Astrocyte (in vitro differentiated cells and primary cell): Measurements from ENCODE around the gene CEP290. TPM values are rescaled to one million over a fixed set of nuclear protein-coding genes. Genes with fewer than 3 reads are reported as not detected.

ENCODE experiments used
- DNase-seq: peaks from one replicate; pipeline ENCODE4 v3.0.0-alpha.2; 2010; ENCODE audit warnings: low read depth
- FAIRE-seq: peaks from 2 replicates; lab custom pipeline; 2011; peaks lifted over from hg19 to GRCh38; lab: Jason Lieb, UNC
- H2AFZ ChIP-seq: 2 replicates; pipeline ENCODE4 v1.6.0; 2012; ENCODE audit warnings: low read depth, low read length, inconsistent platforms
- H3K27ac ChIP-seq: 2 replicates; pipeline ENCODE4 v1.5.1; 2011; ENCODE audit warnings: low read depth, low read length, inconsistent platforms
- H3K27me3 ChIP-seq: 2 replicates; pipeline ENCODE4 v1.6.0; 2011; ENCODE audit warnings: low read length, inconsistent platforms; ENCODE audit not compliant: insufficient read depth
- H3K36me3 ChIP-seq: 2 replicates; pipeline ENCODE4 v1.5.1; 2011; ENCODE audit warnings: low read length, inconsistent platforms; ENCODE audit not compliant: insufficient read depth
- H3K4me1 ChIP-seq: 2 replicates; pipeline ENCODE4 v1.5.1; 2011; ENCODE audit warnings: low read length, inconsistent platforms; ENCODE audit not compliant: insufficient read depth
- H3K4me2 ChIP-seq: 2 replicates; pipeline ENCODE4 v1.6.0; 2012; ENCODE audit warnings: low read length, inconsistent platforms
- H3K4me3 ChIP-seq: 2 replicates; pipeline ENCODE4 v1.5.1; 2011; ENCODE audit warnings: low read depth, mild to moderate bottlenecking, low read length, inconsistent platforms; ENCODE audit not compliant: insufficient read depth
- H3K79me2 ChIP-seq: 2 replicates; pipeline ENCODE4 v1.6.0; 2012; ENCODE audit warnings: mild to moderate bottlenecking, low read length, inconsistent platforms; ENCODE audit not compliant: insufficient read depth
- H3K9ac ChIP-seq: 2 replicates; pipeline ENCODE4 v1.6.0; 2012; ENCODE audit warnings: mild to moderate bottlenecking, low read length, inconsistent platforms
- H3K9me3 ChIP-seq: 2 replicates; pipeline ENCODE4 v1.5.1; 2012; ENCODE audit warnings: low read depth, mild to moderate bottlenecking, low read length, inconsistent platforms; ENCODE audit not compliant: insufficient read depth
- H4K20me1 ChIP-seq: 2 replicates; pipeline ENCODE4 v1.6.0; 2012; ENCODE audit warnings: low read length, inconsistent platforms; ENCODE audit not compliant: insufficient read depth
- H3K27ac Mint-ChIP-seq: one replicate; pipeline ENCODE4 v1.8.0; 2021; ENCODE audit warnings: mild to moderate bottlenecking, mixed read lengths; ENCODE audit not compliant: unreplicated experiment
- H3K27me3 Mint-ChIP-seq: one replicate; pipeline ENCODE4 v1.8.0; 2021; ENCODE audit warnings: low read depth, mixed read lengths; ENCODE audit not compliant: unreplicated experiment
- H3K36me3 Mint-ChIP-seq: one replicate; pipeline ENCODE4 v1.8.0; 2021; ENCODE audit warnings: low read depth, mixed read lengths; ENCODE audit not compliant: unreplicated experiment
- H3K4me1 Mint-ChIP-seq: one replicate; pipeline ENCODE4 v1.8.0; 2021; ENCODE audit warnings: low read depth, mixed read lengths; ENCODE audit not compliant: unreplicated experiment
- H3K4me3 Mint-ChIP-seq: one replicate; pipeline ENCODE4 v1.8.0; 2021; ENCODE audit warnings: mild to moderate bottlenecking, moderate library complexity, mixed read lengths; ENCODE audit not compliant: unreplicated experiment
- H3K9me3 Mint-ChIP-seq: one replicate; pipeline ENCODE4 v1.8.0; 2021; ENCODE audit warnings: mild to moderate bottlenecking, mixed read lengths; ENCODE audit not compliant: unreplicated experiment
- EZH2 ChIP-seq: IDR thresholded peaks from 2 replicates; pipeline ENCODE4 v1.6.1; 2012; ENCODE audit warnings: mild to moderate bottlenecking, low read length, inconsistent platforms; ENCODE audit not compliant: insufficient read depth
- total RNA-seq: library from RNA; stranded (reverse); gene quantifications from 2 replicates; pipeline ENCODE4 v1.2.1, GENCODE V29; 2021
- TF ChIP-seq, protein P1 (sequence below): IDR thresholded peaks from 2 replicates; pipeline ENCODE4 v1.5.1; 2011; ENCODE audit warnings: low read depth, mild to moderate bottlenecking, inconsistent platforms, low read length, moderate library complexity; ENCODE audit not compliant: insufficient read depth

Gene CEP290
- total RNA-seq, 1 donor from 2014 or later, result 20.1 TPM

DNA sequence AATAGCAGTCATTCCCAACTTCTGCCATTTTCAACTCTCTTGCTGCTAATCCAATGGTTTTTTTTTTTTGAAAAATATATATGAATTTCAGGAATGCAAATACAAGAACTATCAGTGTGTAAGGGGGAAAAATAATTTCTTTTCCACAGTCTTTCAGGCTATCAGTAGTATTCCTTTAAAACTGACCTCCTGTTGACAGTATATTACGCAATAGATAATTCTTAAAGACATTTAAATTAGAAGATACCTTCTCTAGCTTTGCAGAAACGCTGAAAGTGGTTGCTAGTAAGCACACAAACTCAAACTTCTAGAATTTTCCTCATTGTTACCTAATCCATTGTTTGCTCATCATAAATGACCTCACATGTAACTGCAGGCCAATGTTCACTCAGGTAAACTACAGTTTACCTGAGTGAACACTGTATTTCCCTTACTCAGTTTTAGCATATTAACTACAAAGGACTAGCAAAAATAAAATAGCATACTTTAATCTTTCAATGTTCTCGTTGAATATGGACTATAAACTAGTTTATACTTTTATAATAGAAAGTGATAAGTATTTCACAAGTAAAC is 112.7 kb downstream of the CEP290 start, which contains the start of gene C12orf50:
C12orf50 (minus strand) TSS at position 309 of the 573 bp plus-strand sequence. CDS start 2,439 bp downstream, outside the sequence.
- Histone ChIP-seq H3K4me2 (no peak within 1 kb of the TSS), H3K4me1 (no peaks in the 10 kb centered on the region), H3K79me2 (no peaks in the 10 kb centered on the region), H2AFZ (no peak within 1 kb of the TSS), H3K27me3 (no peaks in the 10 kb centered on the region), H3K27ac (no peak within 1 kb of the TSS), H4K20me1 (no peaks in the 10 kb centered on the region), H3K9ac (no peak within 1 kb of the TSS), H3K36me3 (no peaks in the 10 kb centered on the region), H3K4me3 (no peak within 1 kb of the TSS), H3K9me3 (no peaks in the 10 kb centered on the region)
- FAIRE-seq (no peak), DNase-seq (no peak)
- no peak within 1 kb of the TSS for H3K4me3 Mint-ChIP-seq
- H3K4me1 Mint-ChIP-seq, result peaks cover 7% of the 10 kb centered on the region
- H3K36me3 Mint-ChIP-seq, result no peaks in the 10 kb centered on the region
- H3K27ac Mint-ChIP-seq, result no peak within 1 kb of the TSS
- peaks cover 1% of the 10 kb centered on the region for H3K9me3 Mint-ChIP-seq
- no peaks in the 10 kb centered on the region for H3K27me3 Mint-ChIP-seq
- TF ChIP-seq, protein P1, sequence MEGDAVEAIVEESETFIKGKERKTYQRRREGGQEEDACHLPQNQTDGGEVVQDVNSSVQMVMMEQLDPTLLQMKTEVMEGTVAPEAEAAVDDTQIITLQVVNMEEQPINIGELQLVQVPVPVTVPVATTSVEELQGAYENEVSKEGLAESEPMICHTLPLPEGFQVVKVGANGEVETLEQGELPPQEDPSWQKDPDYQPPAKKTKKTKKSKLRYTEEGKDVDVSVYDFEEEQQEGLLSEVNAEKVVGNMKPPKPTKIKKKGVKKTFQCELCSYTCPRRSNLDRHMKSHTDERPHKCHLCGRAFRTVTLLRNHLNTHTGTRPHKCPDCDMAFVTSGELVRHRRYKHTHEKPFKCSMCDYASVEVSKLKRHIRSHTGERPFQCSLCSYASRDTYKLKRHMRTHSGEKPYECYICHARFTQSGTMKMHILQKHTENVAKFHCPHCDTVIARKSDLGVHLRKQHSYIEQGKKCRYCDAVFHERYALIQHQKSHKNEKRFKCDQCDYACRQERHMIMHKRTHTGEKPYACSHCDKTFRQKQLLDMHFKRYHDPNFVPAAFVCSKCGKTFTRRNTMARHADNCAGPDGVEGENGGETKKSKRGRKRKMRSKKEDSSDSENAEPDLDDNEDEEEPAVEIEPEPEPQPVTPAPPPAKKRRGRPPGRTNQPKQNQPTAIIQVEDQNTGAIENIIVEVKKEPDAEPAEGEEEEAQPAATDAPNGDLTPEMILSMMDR, result no peak
- TF ChIP-seq EZH2, result no peak

GRCh38 chr12:88026196-88026595 is 115.7 kb downstream of the CEP290 start:
- H3K36me3 ChIP-seq, result no peaks in the 10 kb centered on the region
- no peaks in the 10 kb centered on the region for H4K20me1 ChIP-seq
- Mint-ChIP-seq H3K27me3 (no peaks in the 10 kb centered on the region), H3K36me3 (no peaks in the 10 kb centered on the region), H3K9me3 (peaks cover 1% of the 10 kb centered on the region), H3K27ac (no peak overlapping the region), H3K4me3 (no peak overlapping the region), H3K4me1 (peaks cover 7% of the 10 kb centered on the region)
- no peaks in the 10 kb centered on the region for H3K9me3 ChIP-seq
- no peaks in the 10 kb centered on the region for H3K4me1 ChIP-seq
- no peak for DNase-seq
- no peak overlapping the region for H3K4me3 ChIP-seq
- FAIRE-seq, result no peak
- H3K27me3 ChIP-seq, result no peaks in the 10 kb centered on the region
- no peak for TF ChIP-seq EZH2
- TF ChIP-seq, protein P1, result no peak
- no peak overlapping the region for H3K9ac ChIP-seq
- no peak overlapping the region for H3K27ac ChIP-seq
- H3K4me2 ChIP-seq, result no peak overlapping the region
- no peaks in the 10 kb centered on the region for H3K79me2 ChIP-seq
- H2AFZ ChIP-seq, result no peak overlapping the region

DNA sequence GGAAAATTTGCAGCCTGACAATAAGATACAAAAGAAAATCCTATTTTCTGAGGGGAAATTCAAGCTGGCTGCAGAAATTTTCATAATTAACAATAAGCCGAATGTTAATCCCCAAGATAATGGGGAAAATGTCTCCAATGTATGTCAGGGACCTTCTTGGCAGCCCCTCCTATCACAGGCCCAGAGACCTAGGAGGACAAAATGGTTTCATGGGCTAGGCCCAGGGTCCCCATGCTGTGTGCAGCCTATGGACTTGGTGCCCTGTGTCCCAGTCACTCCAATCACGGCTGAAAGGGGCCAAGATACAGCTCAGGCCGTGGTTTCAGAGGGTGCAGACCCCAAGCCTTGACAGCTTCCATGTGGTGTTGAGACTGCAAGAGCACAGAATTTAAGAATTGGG is 123.9 kb downstream of the CEP290 start:
- no peak overlapping the region for H3K27ac Mint-ChIP-seq
- DNase-seq (no peak), FAIRE-seq (no peak)
- H3K9ac ChIP-seq, result no peak overlapping the region
- no peak overlapping the region for H3K4me3 Mint-ChIP-seq
- H3K4me1 ChIP-seq, result no peaks in the 10 kb centered on the region
- no peaks in the 10 kb centered on the region for H3K27me3 ChIP-seq
- no peak overlapping the region for H3K27ac ChIP-seq
- no peak overlapping the region for H3K4me2 ChIP-seq
- no peaks in the 10 kb centered on the region for H3K79me2 ChIP-seq
- no peak overlapping the region for H3K4me3 ChIP-seq
- H4K20me1 ChIP-seq, result no peaks in the 10 kb centered on the region
- no peak overlapping the region for H2AFZ ChIP-seq
- H3K27me3 Mint-ChIP-seq, result no peaks in the 10 kb centered on the region
- no peaks in the 10 kb centered on the region for H3K36me3 Mint-ChIP-seq
- peaks cover 3% of the 10 kb centered on the region for H3K9me3 ChIP-seq
- H3K36me3 ChIP-seq, result no peaks in the 10 kb centered on the region
- H3K4me1 Mint-ChIP-seq, result no peaks in the 10 kb centered on the region
- no peak for TF ChIP-seq EZH2
- TF ChIP-seq, protein P1, result no peak
- H3K9me3 Mint-ChIP-seq, result peaks cover 15% of the 10 kb centered on the region
